ENCODE measurements around the gene MFSD6L. TPM values are rescaled to one million over a fixed set of nuclear protein-coding genes. Genes with fewer than 3 reads are reported as not detected.

MFSD6L gene
- total and polyA plus RNA-seq, 10 of the 15 experiments (the other 5 are each of a cell fraction or from before 2014, with no cell fraction given) = 0.39 to 3.1 (median 1.1) TPM

DNA sequence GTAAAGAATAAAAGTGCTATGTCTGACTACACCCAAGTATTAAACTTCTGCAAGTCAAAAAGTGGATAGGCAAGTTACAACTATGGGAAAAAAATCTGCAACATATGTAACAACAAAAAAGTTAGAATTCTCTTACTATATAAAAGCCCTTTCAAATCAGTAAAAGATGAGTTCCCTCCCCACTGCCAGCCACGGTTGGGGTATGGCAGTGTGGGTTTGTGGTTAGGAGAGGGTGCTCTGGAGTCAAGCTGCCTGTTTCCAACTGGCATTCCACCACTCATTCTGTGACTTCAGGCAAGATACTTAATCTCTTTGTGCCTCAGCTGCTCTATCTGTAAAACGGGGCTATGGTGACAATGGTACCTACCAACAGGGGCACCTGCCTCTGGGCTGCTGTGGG is 26.6 kb upstream of the MFSD6L start:
- TF ChIP-seq POLR2AphosphoS2 (IDR thresholded peaks at IDR 0.05; ENCODE audit: low read depth, low read length) = peak; percentile 78; the same call in 1 of the 2 replicates
- no peak for TF ChIP-seq MEF2B (IDR thresholded peaks at IDR 0.05; ENCODE audit: partially characterized antibody, poor library complexity, severe bottlenecking)
- TF ChIP-seq GABPA (IDR thresholded peaks at IDR 0.05; ENCODE audit: low read depth) = 0 out of 2 replicates have a peak, but pooled peaks have one; percentile 13
- TF ChIP-seq POU2F2 (IDR thresholded peaks at IDR 0.05; ENCODE audit: borderline replicate concordance, low read depth, low read length) = 0 out of 3 replicates have a peak, but pooled peaks have one; percentile 19
- H3K27ac ChIP-seq (ENCODE audit: control insufficient read depth, insufficient read depth) = no peak overlapping the region
- no peak overlapping the region for H3K4me2 ChIP-seq (ENCODE audit: control insufficient read depth, insufficient read depth)
- H3K79me2 ChIP-seq (ENCODE audit: control insufficient read depth, insufficient read depth, low read length) = no peaks in the 10 kb centered on the region
- WGBS (ENCODE audit: insufficient coverage, insufficient replicate concordance, low lambda C conversion rate, missing lambda C conversion rate) = 46% methylated on average over 2 of the region's 2 CpGs
- no peak overlapping the region for H3K9ac ChIP-seq (ENCODE audit: control insufficient read depth, insufficient read depth, low read length)
- CTCF ChIA-PET = interaction anchor here (0.6 to 2.8 kb wide), 3 partner anchors 40 to 528 kb away, joined by 3 to 10 read pairs (median 10); no protein-coding TSS in a partner anchor
- RAD21 ChIA-PET (ENCODE audit: unreplicated experiment) = interaction anchor here (1.4 kb wide), 1 partner anchor 66 kb away, joined by 5 read pairs; no protein-coding TSS in a partner anchor
- BruUV-seq (replicated peaks) = no TSS peak
- POLR2A ChIA-PET = interaction anchor here (1.4 to 2.2 kb wide), 3 partner anchors 17 to 41 kb away, joined by 3 to 5 read pairs (median 5); partner anchors contain the start of gene PIK3R6
- H3K27me3 ChIP-seq (replicated peaks in 1 of 2; ENCODE audit: control insufficient read depth in 2 of 2, insufficient read depth in 2 of 2, low read length in 1 of 2) = no peaks in the 10 kb centered on the region
- H3K4me1 ChIP-seq (ENCODE audit: control insufficient read depth, insufficient read depth, low read length) = no peaks in the 10 kb centered on the region
- no peak overlapping the region for H3K4me3 ChIP-seq
- in situ Hi-C loops (cut with MboI) (no loop called here), intact Hi-C loops (cut with micrococcal nuclease; ENCODE audit: unreplicated experiment) (no loop called here)
- no peaks in the 10 kb centered on the region; the same call in 1 of the 3 replicates for H3K9me3 ChIP-seq (replicated peaks; ENCODE audit: control insufficient read depth, insufficient read depth, low read length)
- SMC1A ChIA-PET (ENCODE audit: uncharacterized antibody, unreplicated experiment) = interaction anchor here (1.4 to 1.8 kb wide), 3 partner anchors 17 to 69 kb away, joined by 4 to 6 read pairs (median 4); no protein-coding TSS in a partner anchor
- H2AFZ ChIP-seq (ENCODE audit: control insufficient read depth, low read depth, low read length) = no peak overlapping the region
- DNase-seq (ENCODE audit: low read depth, low spot score) = no peak
- H3K36me3 ChIP-seq (ENCODE audit: control insufficient read depth in 2 of 2, insufficient read depth in 2 of 2, low read length in 1 of 2) = peaks cover 24 to 75% of the 10 kb centered on the region in 2 experiments
- H4K20me1 ChIP-seq (ENCODE audit: control insufficient read depth, insufficient read depth) = no peaks in the 10 kb centered on the region
- no peak for ATAC-seq
- no peak for FAIRE-seq

DNA sequence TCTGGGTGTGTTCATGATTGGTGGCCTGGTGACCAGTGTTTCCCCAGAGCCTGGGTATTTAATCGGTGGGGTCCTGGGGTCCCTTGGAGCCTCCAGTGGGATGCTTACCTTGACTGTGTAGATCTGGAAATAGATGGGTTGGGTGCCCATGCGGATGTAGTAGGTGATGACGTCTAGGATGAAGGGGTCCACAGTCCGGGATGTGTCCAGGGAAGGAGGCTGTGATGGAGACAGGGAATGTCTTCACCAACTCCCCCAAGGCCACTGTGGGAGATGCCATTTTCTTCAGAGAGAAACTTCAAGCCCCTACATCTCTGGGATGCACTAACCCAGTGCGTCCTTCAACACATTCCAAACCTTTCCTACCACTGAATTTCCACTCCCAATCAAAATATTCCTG is 24.1 kb upstream of the MFSD6L start:
- no TSS peak for BruUV-seq (replicated peaks)
- DNase-seq (ENCODE audit: low read depth, low spot score) (no peak), FAIRE-seq (no peak), ATAC-seq (no peak)
- H3K4me1 ChIP-seq (ENCODE audit: control insufficient read depth, insufficient read depth, low read length) = no peaks in the 10 kb centered on the region
- ChIA-PET SMC1A (ENCODE audit: uncharacterized antibody, unreplicated experiment) (interaction anchor here (2.0 kb wide), 1 partner anchor 14 kb away, joined by 7 read pairs; no protein-coding TSS in a partner anchor), RAD21 (ENCODE audit: unreplicated experiment) (no interaction called here), POLR2A (no interaction called here), CTCF (no interaction called here)
- H3K4me3 ChIP-seq = no peak overlapping the region
- H3K79me2 ChIP-seq (ENCODE audit: control insufficient read depth, insufficient read depth, low read length) = no peaks in the 10 kb centered on the region
- peaks cover 18 to 63% of the 10 kb centered on the region in 2 experiments for H3K36me3 ChIP-seq (ENCODE audit: control insufficient read depth in 2 of 2, insufficient read depth in 2 of 2, low read length in 1 of 2)
- no peak overlapping the region for H3K4me2 ChIP-seq (ENCODE audit: control insufficient read depth, insufficient read depth)
- 98% methylated on average over 5 of the region's 5 CpGs for WGBS (ENCODE audit: insufficient coverage, insufficient replicate concordance, low lambda C conversion rate, missing lambda C conversion rate)
- H3K9me3 ChIP-seq (replicated peaks; ENCODE audit: control insufficient read depth, insufficient read depth, low read length) = no peaks in the 10 kb centered on the region; the same call in 1 of the 3 replicates
- H3K27ac ChIP-seq (ENCODE audit: control insufficient read depth, insufficient read depth) = no peak overlapping the region
- no peaks in the 10 kb centered on the region for H3K27me3 ChIP-seq (replicated peaks in 1 of 2; ENCODE audit: control insufficient read depth in 2 of 2, insufficient read depth in 2 of 2, low read length in 1 of 2)
- H3K9ac ChIP-seq (ENCODE audit: control insufficient read depth, insufficient read depth, low read length) = no peak overlapping the region
- no peak overlapping the region for H2AFZ ChIP-seq (ENCODE audit: control insufficient read depth, low read depth, low read length)
- in situ Hi-C loops (cut with MboI) (no loop called here), intact Hi-C loops (cut with micrococcal nuclease; ENCODE audit: unreplicated experiment) (no loop called here)
- H4K20me1 ChIP-seq (ENCODE audit: control insufficient read depth, insufficient read depth) = no peaks in the 10 kb centered on the region
- no peak for TF ChIP-seq MEF2B (IDR thresholded peaks at IDR 0.05; ENCODE audit: partially characterized antibody, poor library complexity, severe bottlenecking)
- no peak for TF ChIP-seq RFX5 (IDR thresholded peaks at IDR 0.05; ENCODE audit: low read depth, low read length)
- no peak for TF ChIP-seq RAD51 (IDR thresholded peaks at IDR 0.05)
- TF ChIP-seq MTA2 (IDR thresholded peaks at IDR 0.05; ENCODE audit: low read depth) = no peak
- TF ChIP-seq RBBP5 (conservative IDR thresholded peaks at IDR 0.05) = no peak
- no peak for TF ChIP-seq TAF1 (IDR thresholded peaks at IDR 0.05; ENCODE audit: borderline replicate concordance, low read depth, low read length)
- no peak for TF ChIP-seq SMC3 (IDR thresholded peaks at IDR 0.05; ENCODE audit: borderline replicate concordance, low read length)
- TF ChIP-seq POLR2A (IDR thresholded peaks at IDR 0.05; ENCODE audit: low read depth, low read length) = 0 out of 2 replicates have a peak, but pooled peaks have one; percentile 24
- TF ChIP-seq SREBF2 (IDR thresholded peaks at IDR 0.05; ENCODE audit: low read length) = no peak
- TF ChIP-seq POLR2AphosphoS5 (IDR thresholded peaks at IDR 0.05; ENCODE audit: low read length) = 0 out of 2 replicates have a peak, but pooled peaks have one; percentile 21
- TF ChIP-seq YY1 (IDR thresholded peaks at IDR 0.05; ENCODE audit: low read depth, low read length) = no peak
- no peak for TF ChIP-seq CHD4 (IDR thresholded peaks at IDR 0.05)
- no peak for TF ChIP-seq BRCA1 (IDR thresholded peaks at IDR 0.05; ENCODE audit: low read depth, low read length)
